Activated CD8-positive, alpha-beta T cell treated with anti-CD3 and anti-CD28 coated beads for 36 hours (primary cell): Measurements from ENCODE around the gene SLC13A1. TPM values are rescaled to one million over a fixed set of nuclear protein-coding genes. Genes with fewer than 3 reads are reported as not detected.

ENCODE experiments used
- ATAC-seq: fragments of 200-7000 bp; cut with Tn5 transposase; one replicate; pipeline ENCODE4 v1.10.0; 2021; ENCODE audit warnings: mild to moderate bottlenecking, moderate library complexity
- CTCF ChIA-PET: fragments of 350-600 bp; sonication (Branson Sonifier 250); formaldehyde crosslinking; loops from one replicate; lab custom pipeline; 2021; ENCODE audit warnings: antibody characterized with exemption; lab: Charles Lee
- POLR2A ChIA-PET: fragments of 350-600 bp; sonication (Branson Sonifier 250); formaldehyde crosslinking; loops from one replicate; lab custom pipeline; 2021; ENCODE audit warnings: antibody characterized with exemption; lab: Charles Lee
- DNase-seq: peaks from one replicate; pipeline ENCODE4 v3.0.0-alpha.2; 2020
- H3K27ac Mint-ChIP-seq: one replicate; pipeline ENCODE4 v1.8.0; 2021; ENCODE audit warnings: mild to moderate bottlenecking, mixed read lengths
- H3K27me3 Mint-ChIP-seq: one replicate; pipeline ENCODE4 v1.8.0; 2021; ENCODE audit warnings: mixed read lengths
- H3K36me3 Mint-ChIP-seq: one replicate; pipeline ENCODE4 v1.8.0; 2021; ENCODE audit warnings: low read depth, mixed read lengths
- H3K4me1 Mint-ChIP-seq: one replicate; pipeline ENCODE4 v1.8.0; 2021; ENCODE audit warnings: low read depth, mixed read lengths
- H3K4me3 Mint-ChIP-seq: one replicate; pipeline ENCODE4 v1.8.0; 2021; ENCODE audit warnings: mild to moderate bottlenecking, moderate library complexity, mixed read lengths
- H3K9me3 Mint-ChIP-seq: one replicate; pipeline ENCODE4 v1.8.0; 2021; ENCODE audit warnings: mixed read lengths
- CTCF ChIP-seq: fragments of 200-600 bp; IDR thresholded peaks from one replicate; pipeline ENCODE4 v1.8.0; 2022; ENCODE audit warnings: antibody characterized with exemption, mild to moderate bottlenecking
- intact Hi-C: fragments of 100-400 bp; cut with micrococcal nuclease; formaldehyde crosslinking; loops from one replicate; pipeline ENCODE4 v1.10.0; 2022
- total RNA-seq, 2 experiments: library from RNA; stranded (reverse); gene quantifications; one replicate each; pipeline ENCODE4 v1.2.3, GENCODE V29; 2021

SLC13A1 gene
- total RNA-seq, 2 experiments from 2014 or later: not detected

- H3K36me3 Mint-ChIP-seq: no peaks in the 10 kb centered on the region
- no peak overlapping the region for H3K4me3 Mint-ChIP-seq
- DNase-seq (no peak), ATAC-seq (no peak)
- TF ChIP-seq CTCF: no peak
- intact Hi-C loops: no loop called here
- no peak overlapping the region for H3K27ac Mint-ChIP-seq
- POLR2A ChIA-PET: no interaction called here
- H3K9me3 Mint-ChIP-seq: peaks cover 4% of the 10 kb centered on the region
- H3K4me1 Mint-ChIP-seq: no peaks in the 10 kb centered on the region
- CTCF ChIA-PET: no interaction called here
- H3K27me3 Mint-ChIP-seq: no peaks in the 10 kb centered on the region
Observed at GRCh38 chr7:123120286-123120685, 79.5 kb downstream of the SLC13A1 start.

GRCh38 chr7:123115331-123115730, 84.4 kb downstream of the SLC13A1 start:
- POLR2A ChIA-PET: no interaction called here

GRCh38 chr7:123114288-123114687, 85.5 kb downstream of the SLC13A1 start:
- intact Hi-C loops: no loop called here
- no peak for TF ChIP-seq CTCF
- no peaks in the 10 kb centered on the region for H3K27me3 Mint-ChIP-seq
- DNase-seq: no peak
- ATAC-seq: no peak
- ChIA-PET POLR2A (no interaction called here), CTCF (no interaction called here)
- no peaks in the 10 kb centered on the region for H3K36me3 Mint-ChIP-seq
- peaks cover 3% of the 10 kb centered on the region for H3K9me3 Mint-ChIP-seq
- H3K4me1 Mint-ChIP-seq: no peaks in the 10 kb centered on the region
- H3K4me3 Mint-ChIP-seq: no peak overlapping the region
- no peak overlapping the region for H3K27ac Mint-ChIP-seq

More at GRCh38 chr7:123115331-123115730, 84.4 kb downstream of the SLC13A1 start:
- H3K4me3 Mint-ChIP-seq: no peak overlapping the region
- peaks cover 2% of the 10 kb centered on the region for H3K9me3 Mint-ChIP-seq
- H3K4me1 Mint-ChIP-seq: no peaks in the 10 kb centered on the region
- no peak for DNase-seq
- TF ChIP-seq CTCF: no peak
- no peaks in the 10 kb centered on the region for H3K36me3 Mint-ChIP-seq
- no peaks in the 10 kb centered on the region for H3K27me3 Mint-ChIP-seq
- intact Hi-C loops: no loop called here
- H3K27ac Mint-ChIP-seq: no peak overlapping the region
- ATAC-seq: no peak
- CTCF ChIA-PET: no interaction called here

- ChIA-PET CTCF (no interaction called here), POLR2A (no interaction called here)
- Mint-ChIP-seq H3K4me1 (no peaks in the 10 kb centered on the region), H3K27ac (no peak overlapping the region), H3K36me3 (no peaks in the 10 kb centered on the region), H3K27me3 (no peaks in the 10 kb centered on the region), H3K9me3 (peaks cover 15% of the 10 kb centered on the region), H3K4me3 (no peak overlapping the region)
- TF ChIP-seq CTCF: no peak
- ATAC-seq (no peak), DNase-seq (no peak)
- intact Hi-C loops: no loop called here
Observed at GRCh38 chr7:123112833-123113232, 86.9 kb downstream of the SLC13A1 start.

- no peaks in the 10 kb centered on the region for H3K27me3 Mint-ChIP-seq
- DNase-seq: no peak
- H3K4me1 Mint-ChIP-seq: no peaks in the 10 kb centered on the region
- no peak for ATAC-seq
- POLR2A ChIA-PET: no interaction called here
- TF ChIP-seq CTCF: no peak
- no peak overlapping the region for H3K27ac Mint-ChIP-seq
- CTCF ChIA-PET: no interaction called here
- H3K4me3 Mint-ChIP-seq: no peak overlapping the region
- intact Hi-C loops: no loop called here
- no peaks in the 10 kb centered on the region for H3K9me3 Mint-ChIP-seq
- no peaks in the 10 kb centered on the region for H3K36me3 Mint-ChIP-seq
Observed at GRCh38 chr7:123099712-123100111, 100.1 kb downstream of the SLC13A1 start.
